ENCODE measurements around the gene PLPPR2. TPM values are rescaled to one million over a fixed set of nuclear protein-coding genes. Genes with fewer than 3 reads are reported as not detected.
A peak's percentile ranks its signal among the peaks of the same experiment; 100 is the strongest.

The PLPPR2 gene
- total RNA-seq, 5 donors from 2014 or later (not counting 1 experiment from before 2014, with no cell fraction given) = 8.6 to 16.2 (median 10.7) TPM

- H3K9me3 ChIP-seq = no peaks in the 10 kb centered on the region
- Mint-ChIP-seq H3K36me3 (peaks cover 5% of the 10 kb centered on the region), H3K4me1 (peaks cover 51 to 62% (median 56%) of the 10 kb centered on the region in 3 donors), H3K27me3 (peaks cover 0 to 17% of the 10 kb centered on the region in 2 donors), H3K27ac (peak overlapping the region; percentile 98), H3K4me3 (peak overlapping the region; percentile 86 to 92 (median 90)), H3K9me3 (no peaks in the 10 kb centered on the region)
- H3K36me3 ChIP-seq (ENCODE audit: control insufficient read depth in 2 of 2, extremely low read depth in 1 of 2, insufficient read depth in 1 of 2, low read length in 1 of 2) = peaks cover 0 to 14% of the 10 kb centered on the region in 2 donors
- ATAC-seq (replicated peaks in 1 of 4) (no peak), DNase-seq (no peak)
- CTCF ChIA-PET = interaction anchor here (0.7 to 2.4 kb wide), 3 partner anchors 27 to 103 kb away, joined by 3 to 26 read pairs (median 14); no protein-coding TSS in a partner anchor
- POLR2A ChIA-PET = interaction anchor here in 1 of 2 donors (0.5 kb wide), 1 partner anchor 35 kb away, joined by 9 read pairs; no protein-coding TSS in a partner anchor
- peaks cover 10 to 75% of the 10 kb centered on the region in 2 experiments for H3K4me1 ChIP-seq (ENCODE audit: control insufficient read depth in 1 of 2, extremely low read depth in 1 of 2, insufficient read depth in 2 of 2, low read length in 2 of 2)
- 95% methylated on average over 6 of the region's 7 CpGs for WGBS (ENCODE audit: insufficient coverage)
- H3K27ac ChIP-seq (ENCODE audit: low read length) = peak overlapping the region; percentile 91
- H3K27me3 ChIP-seq (replicated peaks in 1 of 2; ENCODE audit: control insufficient read depth in 2 of 2, extremely low read depth in 1 of 2, insufficient read depth in 2 of 2, low read length in 1 of 2) = peaks cover 0 to 33% of the 10 kb centered on the region in 2 experiments
- H3K4me3 ChIP-seq (ENCODE audit: control insufficient read depth in 1 of 2, extremely low read depth in 1 of 2, low read length in 1 of 2) = no peak overlapping the region
Observed at GRCh38 chr19:11379857-11380350, 24.7 kb downstream of the PLPPR2 start.

DNA sequence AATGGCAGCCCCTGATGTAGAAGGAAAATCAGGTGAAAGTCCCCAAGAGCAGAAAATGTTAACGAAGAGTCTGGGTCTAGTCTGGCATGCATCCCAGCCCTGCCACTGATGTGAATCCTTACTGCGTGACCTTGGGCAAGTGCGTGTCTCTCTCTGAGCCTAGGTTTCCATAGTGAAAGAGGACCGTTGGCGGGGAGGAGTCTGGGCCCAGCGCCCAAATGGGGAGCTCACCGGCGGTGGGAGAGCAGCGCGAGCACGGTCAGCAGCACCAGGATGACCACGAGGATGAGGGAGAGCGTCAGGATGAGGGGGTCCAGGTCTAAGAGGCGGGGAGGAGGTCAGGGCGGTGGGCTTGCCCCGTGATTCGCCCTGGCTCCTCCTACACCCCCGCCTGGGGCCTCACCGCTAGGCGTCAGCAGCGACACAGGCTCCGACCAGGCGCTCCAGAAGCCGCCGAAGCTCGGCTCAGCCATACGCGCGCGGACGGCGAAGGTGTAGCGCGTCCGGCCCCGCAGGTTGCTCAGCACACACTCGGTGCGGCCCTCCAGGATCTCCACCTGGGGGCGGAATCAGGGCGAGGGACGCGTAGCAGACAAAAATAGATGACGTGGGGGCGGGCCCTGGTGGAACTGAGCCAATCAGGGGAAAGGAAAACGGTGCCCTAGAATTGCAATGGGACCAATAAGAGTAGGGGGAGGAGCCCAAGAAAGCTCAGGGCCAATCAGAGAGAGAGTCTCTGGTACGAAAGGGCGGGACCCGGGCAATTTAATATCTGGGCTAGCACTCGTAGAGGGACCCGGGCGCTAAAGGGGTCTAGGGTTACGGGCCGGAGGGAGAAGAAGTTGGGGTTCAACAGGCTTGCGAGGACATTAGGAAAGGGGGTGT lies 25.7 kb downstream of the PLPPR2 start:
- 1% methylated on average over 54 of the region's 54 CpGs for WGBS (ENCODE audit: insufficient coverage)
- peaks cover 0 to 14% of the 10 kb centered on the region in 2 donors for H3K36me3 ChIP-seq (ENCODE audit: control insufficient read depth in 2 of 2, extremely low read depth in 1 of 2, insufficient read depth in 1 of 2, low read length in 1 of 2)
- Mint-ChIP-seq H3K27ac (peak overlapping the region; percentile 98), H3K36me3 (peaks cover 5% of the 10 kb centered on the region), H3K9me3 (no peaks in the 10 kb centered on the region), H3K4me3 (peak overlapping the region; percentile 86 to 92 (median 90)), H3K27me3 (peaks cover 0 to 17% of the 10 kb centered on the region in 2 donors), H3K4me1 (peaks cover 45 to 56% (median 51%) of the 10 kb centered on the region in 3 donors)
- peaks cover 7 to 65% of the 10 kb centered on the region in 2 experiments for H3K4me1 ChIP-seq (ENCODE audit: control insufficient read depth in 1 of 2, extremely low read depth in 1 of 2, insufficient read depth in 2 of 2, low read length in 2 of 2)
- H3K4me3 ChIP-seq (ENCODE audit: control insufficient read depth in 1 of 2, extremely low read depth in 1 of 2, low read length in 1 of 2) = peak overlapping the region; percentile 49 to 62
- H3K27ac ChIP-seq (ENCODE audit: low read length) = peak overlapping the region; percentile 91
- peak; percentile 86 to 91 (median 90) for ATAC-seq (replicated peaks in 1 of 4)
- POLR2A ChIA-PET = interaction anchor here (0.5 to 1.0 kb wide), 6 partner anchors 12 to 648 kb away, joined by 3 to 10 read pairs (median 4); partner anchors contain the start of genes CCDC159 (in 1 of the 2), ODAD3 (in 1 of the 2), PRKCSH (in 1 of the 2) and TMEM205 (in 1 of the 2)
- peaks cover 0 to 35% of the 10 kb centered on the region in 2 experiments for H3K27me3 ChIP-seq (replicated peaks in 1 of 2; ENCODE audit: control insufficient read depth in 2 of 2, extremely low read depth in 1 of 2, insufficient read depth in 2 of 2, low read length in 1 of 2)
- no peaks in the 10 kb centered on the region for H3K9me3 ChIP-seq
- peak; percentile 94 to 99 (median 98) for DNase-seq
- CTCF ChIA-PET = interaction anchor here (0.5 to 2.4 kb wide), 18 partner anchors 9 to 1546 kb away, joined by 3 to 26 read pairs (median 3); partner anchors contain the start of genes CCDC159 (in 1 of the 2), ECSIT (in 1 of the 2), ELOF1 (in 1 of the 2) and ODAD3 (in 1 of the 2)

DNA sequence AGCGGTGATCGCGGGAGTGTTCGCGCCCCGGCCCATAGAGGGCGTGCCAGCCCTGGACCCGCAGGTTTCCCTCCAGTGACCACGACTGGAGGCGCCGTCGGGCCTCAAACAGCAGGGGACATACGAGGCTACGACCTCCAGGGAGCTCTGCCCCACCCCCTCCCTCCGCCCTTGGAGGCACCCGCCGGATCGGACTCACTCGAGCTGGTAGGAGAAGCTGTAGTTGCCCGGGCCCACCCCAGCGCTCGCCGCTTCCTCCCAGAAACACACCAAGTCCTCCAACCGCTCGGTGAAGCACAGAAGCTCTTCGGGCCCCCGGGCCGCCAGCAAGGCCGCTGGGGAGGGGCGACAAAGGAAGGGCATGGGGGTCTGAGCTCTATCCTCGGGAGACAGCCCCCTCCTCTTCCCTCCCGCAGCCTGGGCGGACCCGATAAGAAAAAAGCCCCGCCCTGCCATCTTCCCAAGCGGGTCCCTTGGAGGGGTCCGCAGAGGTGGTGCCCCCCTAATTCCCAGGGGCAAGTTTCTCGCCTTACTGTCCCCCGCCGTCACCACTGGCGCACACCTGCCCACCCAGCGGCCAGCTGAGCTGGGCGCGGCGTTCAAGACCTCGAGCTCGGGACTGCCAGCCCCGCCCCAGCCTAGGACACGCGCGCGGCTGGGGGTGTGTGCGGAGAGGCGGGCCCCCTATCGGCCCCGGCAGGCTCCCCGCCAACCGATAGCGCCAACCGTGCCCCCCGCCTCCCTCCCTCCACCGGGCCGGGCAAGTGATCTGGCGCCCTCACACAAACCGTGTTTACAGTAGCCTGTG lies 27.9 kb downstream of the PLPPR2 start:
- H3K27me3 Mint-ChIP-seq = peaks cover 0 to 17% of the 10 kb centered on the region in 2 donors
- peaks cover 3 to 61% of the 10 kb centered on the region in 2 experiments for H3K4me1 ChIP-seq (ENCODE audit: control insufficient read depth in 1 of 2, extremely low read depth in 1 of 2, insufficient read depth in 2 of 2, low read length in 2 of 2)
- H3K4me3 ChIP-seq (ENCODE audit: control insufficient read depth in 1 of 2, extremely low read depth in 1 of 2, low read length in 1 of 2) = peak overlapping the region; percentile 32 to 38
- CTCF ChIA-PET = interaction anchor here (0.6 to 1.4 kb wide), 8 partner anchors 8 to 1098 kb away, joined by 3 to 8 read pairs (median 4); partner anchors contain the start of genes SWSAP1 (in 1 of the 2) and TMEM205 (in 1 of the 2)
- peaks cover 36 to 47% (median 42%) of the 10 kb centered on the region in 3 donors for H3K4me1 Mint-ChIP-seq
- H3K9me3 ChIP-seq = no peaks in the 10 kb centered on the region
- peaks cover 0 to 4% of the 10 kb centered on the region in 2 donors for H3K36me3 ChIP-seq (ENCODE audit: control insufficient read depth in 2 of 2, extremely low read depth in 1 of 2, insufficient read depth in 1 of 2, low read length in 1 of 2)
- peaks cover 0 to 38% of the 10 kb centered on the region in 2 experiments for H3K27me3 ChIP-seq (replicated peaks in 1 of 2; ENCODE audit: control insufficient read depth in 2 of 2, extremely low read depth in 1 of 2, insufficient read depth in 2 of 2, low read length in 1 of 2)
- WGBS (ENCODE audit: insufficient coverage) = 1% methylated on average over 41 of the region's 65 CpGs
- POLR2A ChIA-PET = interaction anchor here in 1 of 2 donors (0.7 kb wide), 1 partner anchor 45 kb away, joined by 11 read pairs; no protein-coding TSS in a partner anchor
- no peak overlapping the region for H3K27ac Mint-ChIP-seq
- DNase-seq (peak in 17 of 35 experiments; percentile 3 to 58 (median 25)), ATAC-seq (replicated peaks in 1 of 4) (no peak)
- H3K9me3 Mint-ChIP-seq = no peaks in the 10 kb centered on the region
- peak overlapping the region; percentile 47 to 86 (median 51) for H3K4me3 Mint-ChIP-seq
- no peak overlapping the region for H3K27ac ChIP-seq (ENCODE audit: low read length)
- H3K36me3 Mint-ChIP-seq = no peaks in the 10 kb centered on the region

- Mint-ChIP-seq H3K4me1 (peaks cover 36 to 43% (median 38%) of the 10 kb centered on the region in 3 donors), H3K9me3 (no peaks in the 10 kb centered on the region), H3K36me3 (no peaks in the 10 kb centered on the region), H3K27ac (no peak overlapping the region), H3K27me3 (peaks cover 0 to 17% of the 10 kb centered on the region in 2 donors), H3K4me3 (peak overlapping the region in 1 of 3 donors; percentile 86)
- ATAC-seq (replicated peaks in 1 of 4) (no peak), DNase-seq (no peak)
- peaks cover 0 to 42% of the 10 kb centered on the region in 2 experiments for H3K27me3 ChIP-seq (replicated peaks in 1 of 2; ENCODE audit: control insufficient read depth in 2 of 2, extremely low read depth in 1 of 2, insufficient read depth in 2 of 2, low read length in 1 of 2)
- POLR2A ChIA-PET = no interaction called here
- H3K4me3 ChIP-seq (ENCODE audit: control insufficient read depth in 1 of 2, extremely low read depth in 1 of 2, low read length in 1 of 2) = no peak overlapping the region
- peaks cover 3 to 58% of the 10 kb centered on the region in 2 experiments for H3K4me1 ChIP-seq (ENCODE audit: control insufficient read depth in 1 of 2, extremely low read depth in 1 of 2, insufficient read depth in 2 of 2, low read length in 2 of 2)
- H3K27ac ChIP-seq (ENCODE audit: low read length) = no peak overlapping the region
- no peaks in the 10 kb centered on the region for H3K36me3 ChIP-seq (ENCODE audit: control insufficient read depth in 2 of 2, extremely low read depth in 1 of 2, insufficient read depth in 1 of 2, low read length in 1 of 2)
- WGBS (ENCODE audit: insufficient coverage) = 8% methylated on average over 8 of the region's 9 CpGs
- H3K9me3 ChIP-seq = no peaks in the 10 kb centered on the region
- CTCF ChIA-PET = interaction anchor here (0.5 to 1.4 kb wide), 4 partner anchors 9 to 162 kb away, joined by 3 to 8 read pairs (median 4); partner anchors contain the start of gene SWSAP1 (in 1 of the 2)
Observed at GRCh38 chr19:11383706-11384048, 28.4 kb downstream of the PLPPR2 start.

GRCh38 chr19:11384778-11385129 lies 29.5 kb downstream of the PLPPR2 start:
- CTCF ChIA-PET = interaction anchor here (0.6 to 0.7 kb wide), 3 partner anchors 10 to 321 kb away, joined by 3 to 8 read pairs (median 3); partner anchors contain the start of gene SWSAP1 (in 1 of the 2)
- DNase-seq = no peak
- no CpG with 5 or more reads among the region's 5 CpGs for WGBS (ENCODE audit: insufficient coverage)
- Histone ChIP-seq H3K9me3 (no peaks in the 10 kb centered on the region), H3K27ac (ENCODE audit: low read length) (no peak overlapping the region), H3K4me1 (ENCODE audit: control insufficient read depth in 1 of 2, extremely low read depth in 1 of 2, insufficient read depth in 2 of 2, low read length in 2 of 2) (peaks cover 3 to 55% of the 10 kb centered on the region in 2 experiments), H3K36me3 (ENCODE audit: control insufficient read depth in 2 of 2, extremely low read depth in 1 of 2, insufficient read depth in 1 of 2, low read length in 1 of 2) (no peaks in the 10 kb centered on the region), H3K27me3 (replicated peaks in 1 of 2; ENCODE audit: control insufficient read depth in 2 of 2, extremely low read depth in 1 of 2, insufficient read depth in 2 of 2, low read length in 1 of 2) (peaks cover 0 to 43% of the 10 kb centered on the region in 2 experiments), H3K4me3 (ENCODE audit: control insufficient read depth in 1 of 2, extremely low read depth in 1 of 2, low read length in 1 of 2) (no peak overlapping the region)
- no peak overlapping the region for H3K27ac Mint-ChIP-seq
- ATAC-seq (replicated peaks in 1 of 4) = no peak
- H3K9me3 Mint-ChIP-seq = no peaks in the 10 kb centered on the region
- POLR2A ChIA-PET = no interaction called here
- H3K4me1 Mint-ChIP-seq = peaks cover 35 to 41% (median 38%) of the 10 kb centered on the region in 3 donors
- H3K36me3 Mint-ChIP-seq = no peaks in the 10 kb centered on the region
- H3K27me3 Mint-ChIP-seq = peaks cover 0 to 17% of the 10 kb centered on the region in 2 donors
- peak overlapping the region in 1 of 3 donors; percentile 16 for H3K4me3 Mint-ChIP-seq
